Tibial nerve (tissue), 4 donors: ENCODE results near the gene ELL. TPM values are rescaled to one million over a fixed set of nuclear protein-coding genes. Genes with fewer than 3 reads are reported as not detected.
A peak's percentile ranks its signal among the peaks of the same experiment; 100 is the strongest.

ENCODE experiments used
- DNase-seq, 2 donors: peaks; one replicate each; pipeline ENCODE4 v3.0.0-alpha.2; 2019; ENCODE audit warnings: low spot score in 2 of 2
- H3K27ac ChIP-seq, 4 donors: fragments of 200-600 bp; sonication (generic) in 3 of 4; one replicate each; pipeline ENCODE4 v1.5.1; 2017 to 2019; ENCODE audit warnings: mild to moderate bottlenecking in 1 of 4
- H3K27me3 ChIP-seq, 2 donors: fragments of 200-600 bp; sonication (generic) in 1 of 2; one replicate each; pipeline versions ENCODE4 v1.5.1 to v1.6.0; 2017 to 2019
- H3K36me3 ChIP-seq, 3 donors: fragments of 200-600 bp; sonication (generic); one replicate each; pipeline ENCODE4 v1.5.1; 2018 to 2019
- H3K4me1 ChIP-seq, 4 donors: fragments of 200-600 bp; sonication (generic) in 3 of 4; one replicate each; pipeline ENCODE4 v1.5.1; 2017 to 2019
- H3K4me3 ChIP-seq, 4 donors: fragments of 200-600 bp; sonication (generic) in 3 of 4; one replicate each; pipeline ENCODE4 v1.5.1; 2017 to 2019; ENCODE audit warnings: mild to moderate bottlenecking in 1 of 4, moderate library complexity in 1 of 4
- H3K9me3 ChIP-seq, 4 donors: fragments of 200-600 bp; sonication (generic) in 3 of 4; one replicate each; pipeline ENCODE4 v1.5.1; 2017 to 2019
- EP300 ChIP-seq, 2 donors: sonication (generic); formaldehyde crosslinking; IDR thresholded peaks; one replicate each; pipeline ENCODE4 v1.6.1; 2017; ENCODE audit warnings: antibody characterized with exemption in 2 of 2, mild to moderate bottlenecking in 1 of 2
- POLR2A ChIP-seq, 2 donors: fragments of 450-650 bp; IDR thresholded peaks; one replicate each; pipeline ENCODE4 v1.6.1; 2017; ENCODE audit warnings: antibody characterized with exemption in 2 of 2, mild to moderate bottlenecking in 2 of 2, moderate library complexity in 2 of 2
- WGBS, 2 donors: methylation state at CpG; one replicate each; pipeline ENCODE4 v1.1.5; 2018; 5-methylcytosine and 5-hydroxymethylcytosine counted together
- total RNA-seq, 4 donors: library from RNA; depleted of rRNA; stranded (reverse); fragments of >200 nt; gene quantifications; one replicate each; pipeline ENCODE4 v1.1.0, GENCODE V29; 2016
- TF ChIP-seq, protein P1 (sequence below), 5 experiments: fragments of 200-600 bp in 3 of 5; fragments of 450-650 bp in 2 of 5; sonication (generic) in 3 of 5; IDR thresholded peaks; one replicate each; pipeline ENCODE4 v1.5.1; 2016 to 2019; ENCODE audit warnings: antibody characterized with exemption in 5 of 5, mild to moderate bottlenecking in 3 of 5, moderate library complexity in 2 of 5

Gene ELL
- total RNA-seq, 4 donors from 2014 or later: 13.8 to 45.9 (median 26.0) TPM

DNA sequence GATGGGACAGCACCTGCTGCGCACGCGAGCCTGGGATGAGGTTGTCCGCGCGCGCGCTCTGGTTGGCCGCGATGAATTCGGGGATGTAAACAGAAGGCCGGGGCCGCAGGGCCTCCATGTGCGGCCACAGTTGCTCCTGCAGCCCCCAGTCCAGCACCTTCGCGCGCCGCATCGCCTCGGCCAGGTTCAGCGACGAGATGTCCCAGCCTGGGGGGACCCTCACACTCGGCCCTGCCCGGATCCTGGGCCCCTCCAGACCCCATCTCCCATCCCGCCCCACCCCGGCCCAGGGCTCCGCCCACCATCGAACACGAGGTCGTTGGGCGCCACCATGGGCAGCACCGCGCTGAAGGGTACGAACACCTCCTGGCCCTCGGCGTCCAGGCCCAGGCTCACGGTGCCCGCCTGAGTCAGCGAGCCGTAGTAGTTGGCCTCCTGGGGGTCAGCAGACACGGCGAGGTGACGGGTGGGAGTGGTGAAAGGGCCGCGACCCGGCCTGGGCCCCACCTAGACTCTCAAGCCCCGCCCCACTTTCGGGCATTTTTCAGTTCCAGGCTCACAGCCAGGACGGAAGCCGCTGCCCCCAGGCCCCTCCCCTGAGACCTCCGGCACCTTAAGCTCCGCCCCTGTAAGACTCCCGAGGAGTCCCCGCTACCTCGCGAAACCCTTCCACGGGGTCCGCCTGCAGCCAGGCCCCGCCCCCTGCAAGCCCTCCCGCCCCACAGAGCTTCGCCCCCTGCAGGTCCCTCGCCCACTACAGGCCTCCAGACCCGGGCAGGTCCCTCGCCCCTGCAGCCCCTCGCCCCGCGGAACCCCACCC, 85.0 kb downstream of the ELL start:
- peaks cover 0 to 23% (median 0%) of the 10 kb centered on the region in 3 donors for H3K36me3 ChIP-seq
- WGBS, 2 donors: 35 to 56% methylated on average over 21 to 52 of the region's 67 CpGs
- no peaks in the 10 kb centered on the region for H3K27me3 ChIP-seq
- H3K4me3 ChIP-seq: peak overlapping the region; percentile 34 to 72 (median 64)
- peaks cover 0 to 61% (median 22%) of the 10 kb centered on the region in 4 donors for H3K4me1 ChIP-seq
- H3K27ac ChIP-seq: peak overlapping the region in 3 of 4 donors; percentile 63 to 85 (median 82)
- DNase-seq: peak in 1 of 2 donors; percentile 60
- TF ChIP-seq POLR2A (IDR thresholded peaks at IDR 0.05): no peak
- TF ChIP-seq, protein P1, sequence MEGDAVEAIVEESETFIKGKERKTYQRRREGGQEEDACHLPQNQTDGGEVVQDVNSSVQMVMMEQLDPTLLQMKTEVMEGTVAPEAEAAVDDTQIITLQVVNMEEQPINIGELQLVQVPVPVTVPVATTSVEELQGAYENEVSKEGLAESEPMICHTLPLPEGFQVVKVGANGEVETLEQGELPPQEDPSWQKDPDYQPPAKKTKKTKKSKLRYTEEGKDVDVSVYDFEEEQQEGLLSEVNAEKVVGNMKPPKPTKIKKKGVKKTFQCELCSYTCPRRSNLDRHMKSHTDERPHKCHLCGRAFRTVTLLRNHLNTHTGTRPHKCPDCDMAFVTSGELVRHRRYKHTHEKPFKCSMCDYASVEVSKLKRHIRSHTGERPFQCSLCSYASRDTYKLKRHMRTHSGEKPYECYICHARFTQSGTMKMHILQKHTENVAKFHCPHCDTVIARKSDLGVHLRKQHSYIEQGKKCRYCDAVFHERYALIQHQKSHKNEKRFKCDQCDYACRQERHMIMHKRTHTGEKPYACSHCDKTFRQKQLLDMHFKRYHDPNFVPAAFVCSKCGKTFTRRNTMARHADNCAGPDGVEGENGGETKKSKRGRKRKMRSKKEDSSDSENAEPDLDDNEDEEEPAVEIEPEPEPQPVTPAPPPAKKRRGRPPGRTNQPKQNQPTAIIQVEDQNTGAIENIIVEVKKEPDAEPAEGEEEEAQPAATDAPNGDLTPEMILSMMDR (IDR thresholded peaks at IDR 0.05): peak in 1 of 5 experiments; percentile 15
- no peaks in the 10 kb centered on the region for H3K9me3 ChIP-seq

DNA sequence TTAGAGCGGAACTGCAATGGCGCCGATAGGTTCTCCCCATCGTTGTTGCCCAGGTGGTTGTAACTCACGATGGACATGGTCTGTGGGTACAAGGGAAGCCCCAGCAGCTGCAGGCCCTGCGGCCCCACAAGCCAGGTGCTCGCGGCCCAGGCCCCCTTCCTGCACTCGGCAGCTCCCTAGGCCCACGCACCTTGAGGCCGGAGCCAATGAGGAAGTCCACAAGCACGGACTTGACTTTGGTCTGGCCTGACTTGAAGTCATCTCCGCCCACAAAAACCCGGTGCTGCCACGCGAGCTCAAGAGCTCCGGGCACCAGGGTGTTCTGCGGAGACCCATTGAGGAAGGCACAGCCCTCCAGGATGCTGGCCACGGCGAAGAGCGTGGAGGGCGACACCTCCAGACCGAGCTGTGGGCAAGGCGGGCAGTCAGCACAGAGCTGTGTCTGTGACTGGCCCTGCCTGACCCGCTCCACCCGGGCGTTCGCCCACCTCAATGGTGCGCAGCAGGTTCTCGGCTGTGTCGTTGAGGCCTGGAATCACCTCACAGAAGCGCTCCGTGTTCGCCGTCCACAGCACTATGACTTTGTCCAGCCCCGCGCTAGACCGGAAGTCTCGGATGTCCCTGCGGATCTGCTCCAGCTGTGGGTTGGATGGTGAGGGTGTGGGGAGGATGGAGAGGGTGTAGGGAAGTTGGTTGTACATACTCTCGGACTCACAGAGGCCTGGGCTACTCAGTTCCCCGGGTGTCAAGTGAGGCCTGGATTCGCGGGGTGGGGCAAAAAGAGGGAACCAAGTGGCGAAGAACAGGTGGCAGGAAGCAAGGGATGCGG, 85.8 kb downstream of the ELL start:
- no peak for DNase-seq
- Histone ChIP-seq H3K27me3 (no peaks in the 10 kb centered on the region), H3K9me3 (no peaks in the 10 kb centered on the region), H3K36me3 (peaks cover 0 to 31% (median 0%) of the 10 kb centered on the region in 3 donors), H3K4me1 (peaks cover 0 to 61% (median 25%) of the 10 kb centered on the region in 4 donors), H3K27ac (peak overlapping the region in 3 of 4 donors; percentile 63 to 85 (median 82)), H3K4me3 (peak overlapping the region in 1 of 4 donors; percentile 71)
- no peak for TF ChIP-seq EP300 (IDR thresholded peaks at IDR 0.05)
- TF ChIP-seq POLR2A (IDR thresholded peaks at IDR 0.05): no peak
- TF ChIP-seq, protein P1 (IDR thresholded peaks at IDR 0.05): no peak
- 83 to 86% methylated on average over 38 to 42 of the region's 46 CpGs for WGBS, 2 donors

DNA sequence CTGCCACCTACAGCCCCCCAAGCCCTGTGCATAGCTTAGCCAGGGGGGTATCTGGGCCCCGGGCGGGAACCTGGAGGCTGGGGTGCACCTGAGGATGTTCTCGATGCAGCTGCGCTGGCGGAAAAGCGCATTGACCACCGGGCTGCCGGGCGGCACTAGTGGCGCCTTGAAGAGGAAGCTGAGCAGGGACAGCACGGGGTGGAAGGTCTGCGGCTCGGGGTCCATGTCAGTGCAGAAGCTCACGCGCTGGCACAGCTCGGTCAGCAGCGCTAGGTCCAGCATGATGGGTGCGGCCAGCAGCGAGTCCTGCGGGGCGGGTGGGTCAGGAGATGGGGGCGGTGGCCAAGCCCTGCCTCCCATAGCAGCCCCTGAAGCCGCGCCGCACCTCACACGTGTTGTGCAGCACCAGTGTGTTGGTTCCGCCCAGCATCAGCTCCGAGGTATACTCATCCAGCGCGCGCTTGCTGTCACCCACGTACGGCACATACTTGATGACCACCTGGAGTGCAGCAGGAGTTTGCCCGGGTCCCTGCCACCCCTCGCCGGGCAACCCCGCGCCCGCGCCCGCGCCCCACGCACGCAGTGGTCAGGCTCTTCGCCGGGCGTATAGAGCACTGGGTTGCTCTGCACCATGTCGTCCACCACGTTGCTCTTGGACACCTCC, 86.6 kb downstream of the ELL start:
- no peaks in the 10 kb centered on the region for H3K9me3 ChIP-seq
- H3K4me3 ChIP-seq: no peak overlapping the region
- H3K36me3 ChIP-seq: peaks cover 0 to 36% (median 0%) of the 10 kb centered on the region in 3 donors
- no peak for DNase-seq
- peaks cover 0 to 62% (median 25%) of the 10 kb centered on the region in 4 donors for H3K4me1 ChIP-seq
- WGBS, 2 donors: 96 to 97% methylated on average over 39 to 41 of the region's 49 CpGs
- TF ChIP-seq EP300 (IDR thresholded peaks at IDR 0.05) (no peak), POLR2A (IDR thresholded peaks at IDR 0.05) (no peak)
- TF ChIP-seq, protein P1 (IDR thresholded peaks at IDR 0.05): no peak
- H3K27me3 ChIP-seq: no peaks in the 10 kb centered on the region
- H3K27ac ChIP-seq: no peak overlapping the region

DNA sequence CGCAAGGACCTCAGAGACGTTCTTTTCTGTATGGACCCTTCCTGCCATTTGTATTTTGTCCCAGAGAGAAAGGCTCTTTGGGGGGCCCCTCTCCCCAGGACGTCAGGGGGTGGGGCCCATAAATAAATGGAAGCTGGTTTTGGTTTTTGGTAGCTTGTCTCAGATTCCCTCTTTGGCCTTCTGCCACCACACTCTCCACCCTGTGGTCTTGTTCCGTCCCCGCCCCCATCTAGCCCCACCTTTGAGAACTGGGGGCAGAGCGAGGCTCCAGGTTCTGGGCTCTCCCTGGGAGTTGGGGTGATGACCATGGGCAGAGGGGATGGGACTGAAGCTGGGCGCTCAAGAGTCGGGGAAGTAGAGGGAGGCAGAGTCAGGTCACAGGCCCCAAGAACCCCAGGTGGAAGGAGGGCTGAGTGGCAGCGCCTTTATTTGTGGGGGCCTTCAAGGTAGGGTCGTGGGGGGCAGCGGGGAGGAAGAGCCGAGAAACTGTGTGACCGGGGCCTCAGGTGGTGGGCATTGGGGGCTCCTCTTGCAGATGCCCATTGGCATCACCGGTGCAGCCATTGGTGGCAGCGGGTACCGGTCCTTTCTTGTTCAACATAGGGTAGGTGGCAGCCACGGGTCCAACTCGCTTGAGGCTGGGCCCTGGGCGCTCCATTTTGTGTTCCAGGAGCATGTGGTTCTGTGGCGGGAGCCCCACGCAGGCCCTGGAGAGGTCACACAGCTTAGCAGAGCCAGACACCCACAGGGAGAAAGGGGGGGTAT, 87.3 kb downstream of the ELL start:
- H3K4me1 ChIP-seq: peaks cover 0 to 68% (median 29%) of the 10 kb centered on the region in 4 donors
- no peaks in the 10 kb centered on the region for H3K9me3 ChIP-seq
- WGBS, 2 donors: 86 to 87% methylated on average over 18 to 21 of the region's 21 CpGs
- H3K4me3 ChIP-seq: no peak overlapping the region
- H3K27me3 ChIP-seq: no peaks in the 10 kb centered on the region
- TF ChIP-seq POLR2A (IDR thresholded peaks at IDR 0.05) (no peak), EP300 (IDR thresholded peaks at IDR 0.05) (no peak)
- TF ChIP-seq, protein P1 (IDR thresholded peaks at IDR 0.05): no peak
- peak overlapping the region in 2 of 4 donors; percentile 5 to 79 for H3K27ac ChIP-seq
- no peak for DNase-seq
- H3K36me3 ChIP-seq: peaks cover 0 to 36% (median 0%) of the 10 kb centered on the region in 3 donors
